Gastrocnemius medialis (tissue), 4 donors: ENCODE results near the gene SMOC1.

Experiments
- POLR2A ChIP-seq, 2 donors: fragments of 450-650 bp; IDR thresholded peaks; one replicate each; pipeline ENCODE4 v1.6.1; 2017; ENCODE audit warnings: antibody characterized with exemption in 2 of 2, mild to moderate bottlenecking in 2 of 2, moderate library complexity in 2 of 2
- TF ChIP-seq, protein P1 (sequence below), 5 experiments: fragments of 450-650 bp in 3 of 5; fragments of 200-600 bp in 2 of 5; sonication (generic) in 2 of 5; IDR thresholded peaks in 4 of 5; conservative IDR thresholded peaks in 1 of 5; 1 replicate in 4 of 5; 2 replicates in 1 of 5; pipeline ENCODE4 v1.5.1; 2016 to 2019; ENCODE audit warnings: antibody characterized with exemption in 5 of 5, mild to moderate bottlenecking in 3 of 5, moderate library complexity in 3 of 5

DNA sequence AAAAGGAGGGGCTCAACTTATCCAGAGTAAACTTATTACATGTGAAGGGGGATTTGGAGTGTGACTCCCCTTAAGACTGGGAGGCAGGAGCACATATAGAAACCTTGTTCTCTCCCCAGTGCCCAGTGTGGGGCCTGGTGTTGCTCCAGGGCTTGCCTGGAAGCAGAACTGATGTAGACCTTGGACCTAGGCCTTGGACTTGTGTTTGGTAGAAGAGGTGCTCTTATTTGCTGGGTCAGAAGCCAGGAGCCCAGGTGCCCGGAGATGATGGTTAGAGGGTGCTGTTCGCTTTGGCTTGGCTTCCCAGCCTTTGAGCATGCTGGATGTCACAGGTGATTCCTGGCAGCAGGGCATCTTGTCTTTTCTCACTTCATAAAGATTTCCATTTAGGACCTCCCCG, 110.4 kb downstream of the SMOC1 start:
- TF ChIP-seq POLR2A (IDR thresholded peaks at IDR 0.05) = no peak
- TF ChIP-seq, protein P1, sequence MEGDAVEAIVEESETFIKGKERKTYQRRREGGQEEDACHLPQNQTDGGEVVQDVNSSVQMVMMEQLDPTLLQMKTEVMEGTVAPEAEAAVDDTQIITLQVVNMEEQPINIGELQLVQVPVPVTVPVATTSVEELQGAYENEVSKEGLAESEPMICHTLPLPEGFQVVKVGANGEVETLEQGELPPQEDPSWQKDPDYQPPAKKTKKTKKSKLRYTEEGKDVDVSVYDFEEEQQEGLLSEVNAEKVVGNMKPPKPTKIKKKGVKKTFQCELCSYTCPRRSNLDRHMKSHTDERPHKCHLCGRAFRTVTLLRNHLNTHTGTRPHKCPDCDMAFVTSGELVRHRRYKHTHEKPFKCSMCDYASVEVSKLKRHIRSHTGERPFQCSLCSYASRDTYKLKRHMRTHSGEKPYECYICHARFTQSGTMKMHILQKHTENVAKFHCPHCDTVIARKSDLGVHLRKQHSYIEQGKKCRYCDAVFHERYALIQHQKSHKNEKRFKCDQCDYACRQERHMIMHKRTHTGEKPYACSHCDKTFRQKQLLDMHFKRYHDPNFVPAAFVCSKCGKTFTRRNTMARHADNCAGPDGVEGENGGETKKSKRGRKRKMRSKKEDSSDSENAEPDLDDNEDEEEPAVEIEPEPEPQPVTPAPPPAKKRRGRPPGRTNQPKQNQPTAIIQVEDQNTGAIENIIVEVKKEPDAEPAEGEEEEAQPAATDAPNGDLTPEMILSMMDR (IDR thresholded peaks at IDR 0.05 in 4 of 5, conservative IDR thresholded peaks at IDR 0.05 in 1 of 5) = no peak
